ENCODE results near the gene MYCBP. TPM values are rescaled to one million over a fixed set of nuclear protein-coding genes. Genes with fewer than 3 reads are reported as not detected.
"Not testable (repeated sequence)": the region's sequence is repeated elsewhere in the genome, so short reads cannot be mapped to it uniquely, and the experiment has no call there.

Gene MYCBP
- total and polyA plus RNA-seq, 2 of the 8 experiments (the other 6 are each of a cell fraction or from before 2014, with no cell fraction given): 22.4 to 38.2 TPM

- not testable (repeated sequence) for H3K18ac ChIP-seq (ENCODE audit: extremely low read depth, low read length); H2BK15ac ChIP-seq (ENCODE audit: low read length); H3K27ac ChIP-seq (ENCODE audit: low read depth, low read length); H3K56ac ChIP-seq (replicated peaks; ENCODE audit: insufficient read length, low read depth, low read length); H3K79me2 ChIP-seq (ENCODE audit: control insufficient read depth in 1 of 2, insufficient read depth in 2 of 2, low read length in 2 of 2); H3K27me3 ChIP-seq (replicated peaks in 1 of 4; ENCODE audit: control insufficient read depth in 3 of 4, extremely low read depth in 1 of 4, insufficient read depth in 3 of 4, low read length in 3 of 4); H3K4me2 ChIP-seq (ENCODE audit: insufficient read depth in 1 of 2, low read depth in 2 of 2, low read length in 2 of 2); H3K4me1 ChIP-seq (replicated peaks in 1 of 4; ENCODE audit: control insufficient read depth in 3 of 4, insufficient read depth in 4 of 4, low read length in 3 of 4); H4K91ac ChIP-seq (replicated peaks; ENCODE audit: insufficient read length, low read length); H3K9ac ChIP-seq (replicated peaks in 1 of 4; ENCODE audit: extremely low read depth in 1 of 4, low read depth in 3 of 4, low read length in 3 of 4); H3K9me3 ChIP-seq (ENCODE audit: insufficient read depth in 2 of 2, low read depth in 1 of 2, low read length in 1 of 2); H2BK5ac ChIP-seq (ENCODE audit: low read depth, low read length); H4K5ac ChIP-seq (ENCODE audit: insufficient read length, low read depth, low read length); H2BK20ac ChIP-seq (ENCODE audit: low read length); H4K8ac ChIP-seq (ENCODE audit: extremely low read depth, insufficient read depth, low read length); H2AK5ac ChIP-seq (ENCODE audit: low read depth, low read length); H3K4ac ChIP-seq (replicated peaks; ENCODE audit: insufficient read length, low read depth, low read length); H3K23ac ChIP-seq (ENCODE audit: insufficient read length); FAIRE-seq; H3K4me3 ChIP-seq (ENCODE audit: extremely low read depth in 1 of 4, insufficient read depth in 2 of 4, low read depth in 3 of 4, low read length in 4 of 4); H3K23me2 ChIP-seq (ENCODE audit: low read depth, low read length); H3K14ac ChIP-seq (ENCODE audit: insufficient read length); H4K20me1 ChIP-seq (replicated peaks in 1 of 2; ENCODE audit: control insufficient read depth in 1 of 2, insufficient read depth in 2 of 2, low read length in 2 of 2); H2BK12ac ChIP-seq (ENCODE audit: low read depth, low read length); H2BK120ac ChIP-seq (replicated peaks; ENCODE audit: low read depth, low read length); DNase-seq (ENCODE audit: low read depth in 1 of 2, low spot score in 2 of 2); H3K79me1 ChIP-seq (ENCODE audit: low read depth, low read length); H2AFZ ChIP-seq (ENCODE audit: low read length)
- CTCF ChIA-PET (ENCODE audit: partially characterized antibody): interaction anchor here (0.7 to 3.8 kb wide), 2 partner anchors 10 to 817 kb away, joined by 3 to 16 read pairs; no protein-coding TSS in a partner anchor
- WGBS, 2 experiments (ENCODE audit: extremely low coverage in 1 of 2, insufficient coverage in 1 of 2, insufficient read length in 1 of 2, insufficient replicate concordance in 2 of 2, low coverage in 1 of 2, low lambda C conversion rate in 2 of 2, missing lambda C conversion rate in 1 of 2): 100% methylated on average over 3 of the region's 3 CpGs; no CpG with 5 or more reads in 1 of the 2 experiments
- peaks cover 0 to 30% (median 11%) of the 10 kb centered on the region in 4 experiments; a peak in 5 of 8 replicates for H3K36me3 ChIP-seq (ENCODE audit: control insufficient read depth in 2 of 4, insufficient read depth in 4 of 4, low read length in 3 of 4)
- POLR2A ChIA-PET (ENCODE audit: partially characterized antibody): interaction anchor here (1.6 kb wide), 1 partner anchor 10 kb away, joined by 3 read pairs; no protein-coding TSS in a partner anchor
Observed at GRCh38 chr1:38845088-38845487, 28.1 kb downstream of the MYCBP start.
